DND-41 (cell line): ENCODE results near the gene SLC35D1.

Experiments
- EZH2 ChIP-seq: IDR thresholded peaks from 3 replicates; pipeline ENCODE4 v1.6.1; 2012; ENCODE audit warnings: borderline replicate concordance, low read depth, mild to moderate bottlenecking, moderate library complexity, low read length, inconsistent platforms; ENCODE audit not compliant: severe bottlenecking
- TF ChIP-seq, protein P1 (sequence below): IDR thresholded peaks from 2 replicates; pipeline ENCODE4 v1.5.1; 2012; ENCODE audit warnings: borderline replicate concordance, low read length, moderate library complexity, mild to moderate bottlenecking; ENCODE audit not compliant: poor library complexity, severe bottlenecking; ENCODE audit errors: extremely low read depth

DNA sequence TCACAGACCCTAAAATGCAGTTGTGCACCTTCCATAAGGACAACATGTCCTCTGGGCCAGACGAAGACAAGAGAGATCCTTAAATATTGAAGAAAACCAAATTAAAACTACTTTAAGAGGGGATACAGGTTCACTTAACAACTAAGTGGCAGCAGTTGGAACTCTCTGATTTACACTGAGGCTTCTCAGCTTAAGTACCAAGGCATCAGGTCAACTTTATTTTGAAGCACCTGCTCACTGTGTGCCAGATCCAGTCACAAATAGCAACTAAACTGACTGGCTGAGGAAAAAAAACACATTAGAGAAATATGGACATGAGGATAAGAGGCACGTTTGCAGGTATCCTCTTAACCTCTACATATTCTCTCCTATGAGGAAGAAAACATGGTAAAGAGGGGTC, 33.2 kb downstream of the SLC35D1 start:
- TF ChIP-seq, protein P1, sequence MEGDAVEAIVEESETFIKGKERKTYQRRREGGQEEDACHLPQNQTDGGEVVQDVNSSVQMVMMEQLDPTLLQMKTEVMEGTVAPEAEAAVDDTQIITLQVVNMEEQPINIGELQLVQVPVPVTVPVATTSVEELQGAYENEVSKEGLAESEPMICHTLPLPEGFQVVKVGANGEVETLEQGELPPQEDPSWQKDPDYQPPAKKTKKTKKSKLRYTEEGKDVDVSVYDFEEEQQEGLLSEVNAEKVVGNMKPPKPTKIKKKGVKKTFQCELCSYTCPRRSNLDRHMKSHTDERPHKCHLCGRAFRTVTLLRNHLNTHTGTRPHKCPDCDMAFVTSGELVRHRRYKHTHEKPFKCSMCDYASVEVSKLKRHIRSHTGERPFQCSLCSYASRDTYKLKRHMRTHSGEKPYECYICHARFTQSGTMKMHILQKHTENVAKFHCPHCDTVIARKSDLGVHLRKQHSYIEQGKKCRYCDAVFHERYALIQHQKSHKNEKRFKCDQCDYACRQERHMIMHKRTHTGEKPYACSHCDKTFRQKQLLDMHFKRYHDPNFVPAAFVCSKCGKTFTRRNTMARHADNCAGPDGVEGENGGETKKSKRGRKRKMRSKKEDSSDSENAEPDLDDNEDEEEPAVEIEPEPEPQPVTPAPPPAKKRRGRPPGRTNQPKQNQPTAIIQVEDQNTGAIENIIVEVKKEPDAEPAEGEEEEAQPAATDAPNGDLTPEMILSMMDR = no peak
- no peak for TF ChIP-seq EZH2
